CD4-positive, alpha-beta T cell treated with Interleukin-4 for 4 hours (primary cell): ENCODE measurements around the gene FN1.

ENCODE experiments used
- DNase-seq: peaks from one replicate; pipeline ENCODE4 v3.0.0-alpha.2; 2020

FN1 gene

GRCh38 chr2:215380699-215381098, 55.2 kb downstream of the FN1 start:
- DNase-seq, result no peak

GRCh38 chr2:215379948-215380347, 55.9 kb downstream of the FN1 start:
- DNase-seq, result no peak

DNA sequence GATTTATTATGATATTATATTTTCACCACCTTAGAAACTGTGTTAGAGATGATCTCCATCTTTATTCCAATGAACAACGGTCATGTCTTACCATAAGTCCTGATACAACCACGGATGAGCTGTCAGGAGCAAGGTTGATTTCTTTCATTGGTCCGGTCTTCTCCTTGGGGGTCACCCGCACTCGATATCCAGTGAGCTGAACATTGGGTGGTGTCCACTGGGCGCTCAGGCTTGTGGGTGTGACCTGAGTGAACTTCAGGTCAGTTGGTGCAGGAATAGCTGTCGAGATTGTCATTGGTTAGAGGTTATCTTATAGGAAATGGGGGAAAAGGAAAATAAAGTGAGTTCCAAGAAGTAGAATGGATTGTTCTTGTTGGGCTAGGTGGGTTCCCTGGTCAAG, 56.8 kb downstream of the FN1 start:
- no peak for DNase-seq

GRCh38 chr2:215378045-215378444, 57.8 kb downstream of the FN1 start:
- DNase-seq, result no peak

DNA sequence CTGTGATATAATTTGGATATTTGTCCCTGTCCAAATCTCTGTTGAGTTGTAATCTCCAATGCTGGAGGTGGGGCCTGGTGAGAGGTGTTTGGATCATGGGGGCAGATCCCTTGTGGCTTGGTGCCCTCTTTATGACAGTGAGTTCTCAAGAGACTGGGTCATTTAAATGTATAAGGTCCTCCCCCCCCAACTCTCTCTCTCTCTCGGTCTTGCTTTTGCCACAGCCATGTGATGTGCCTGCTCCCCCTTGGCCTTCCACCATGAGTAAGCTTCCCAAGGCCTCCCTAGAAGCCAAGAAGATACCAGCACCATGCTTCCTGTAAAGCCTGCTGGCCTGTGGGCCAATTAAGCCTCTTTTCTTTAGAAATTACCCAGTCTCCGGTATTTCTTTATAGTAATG, 58.6 kb downstream of the FN1 start:
- no peak for DNase-seq

DNA sequence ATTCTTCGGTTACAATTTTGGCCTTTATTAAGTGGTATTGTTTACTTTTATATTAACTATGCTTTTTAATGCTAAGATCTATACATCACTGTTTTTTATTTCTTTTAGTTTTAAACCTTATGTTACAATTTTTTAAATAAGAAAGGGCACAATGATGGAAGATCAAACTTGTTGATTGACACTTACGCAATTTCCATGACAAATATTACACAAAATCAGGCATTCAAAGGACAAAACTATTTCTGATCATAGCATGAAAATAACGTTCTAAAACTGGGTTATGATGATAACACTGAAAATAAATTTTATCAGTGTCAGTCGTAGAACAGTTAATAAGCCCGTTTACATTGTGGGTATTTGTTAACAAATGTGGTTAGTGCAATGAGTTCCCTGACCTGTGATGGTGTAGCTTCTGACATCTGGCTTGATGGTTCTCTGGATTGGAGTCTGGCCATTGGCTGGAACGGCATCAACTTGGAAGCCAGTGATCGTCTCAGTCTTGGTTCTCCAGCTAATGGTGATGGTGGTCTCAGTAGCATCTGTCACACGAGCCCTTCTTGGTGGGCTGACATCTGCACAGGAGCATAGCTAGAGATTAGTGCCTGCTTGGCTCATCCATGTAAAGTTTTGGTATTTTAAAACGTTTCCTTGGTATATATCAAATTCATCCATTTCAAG, 59.6 kb downstream of the FN1 start:
- no peak for DNase-seq

DNA sequence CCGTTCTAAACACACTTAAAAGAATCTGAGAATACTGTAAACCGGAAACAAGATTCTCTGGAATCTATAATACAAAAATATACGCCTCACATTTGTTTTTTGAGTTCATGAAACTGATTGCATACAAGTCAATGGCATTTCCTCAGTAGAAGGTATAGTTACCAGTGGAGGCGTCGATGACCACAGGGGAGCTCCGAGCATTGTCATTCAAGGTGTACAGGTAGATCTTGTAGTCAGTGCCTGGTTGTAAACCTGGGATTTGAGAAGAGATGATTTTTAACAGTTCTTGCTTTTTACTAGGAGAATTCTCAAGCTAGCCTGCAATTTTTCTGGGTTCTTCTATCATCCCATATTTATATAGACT, 60.4 kb downstream of the FN1 start:
- DNase-seq, result no peak

GRCh38 chr2:215374642-215375466, 61.0 kb downstream of the FN1 start:
- no peak for DNase-seq

DNA sequence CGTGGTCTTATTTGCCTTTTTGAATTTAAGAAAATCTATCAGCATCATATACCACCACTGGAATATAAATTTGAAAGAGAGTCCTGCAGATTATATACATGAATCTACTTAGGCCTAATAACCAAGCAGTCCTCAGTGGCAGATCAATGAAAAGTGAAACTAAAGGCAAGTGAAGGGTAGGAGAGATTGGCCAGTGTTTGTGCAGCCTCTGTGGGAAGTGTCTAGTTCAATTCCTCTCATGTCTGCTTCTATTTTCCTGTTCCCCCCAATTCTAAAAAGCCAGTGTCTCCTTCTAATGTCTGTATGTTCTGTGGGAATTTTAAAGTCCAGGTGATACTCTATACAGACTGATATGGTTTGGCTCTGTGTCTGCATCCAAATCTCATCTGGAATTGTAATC, 61.9 kb downstream of the FN1 start:
- no peak for DNase-seq

- DNase-seq, result no peak
Observed at GRCh38 chr2:215372968-215373649, 62.8 kb downstream of the FN1 start.

DNA sequence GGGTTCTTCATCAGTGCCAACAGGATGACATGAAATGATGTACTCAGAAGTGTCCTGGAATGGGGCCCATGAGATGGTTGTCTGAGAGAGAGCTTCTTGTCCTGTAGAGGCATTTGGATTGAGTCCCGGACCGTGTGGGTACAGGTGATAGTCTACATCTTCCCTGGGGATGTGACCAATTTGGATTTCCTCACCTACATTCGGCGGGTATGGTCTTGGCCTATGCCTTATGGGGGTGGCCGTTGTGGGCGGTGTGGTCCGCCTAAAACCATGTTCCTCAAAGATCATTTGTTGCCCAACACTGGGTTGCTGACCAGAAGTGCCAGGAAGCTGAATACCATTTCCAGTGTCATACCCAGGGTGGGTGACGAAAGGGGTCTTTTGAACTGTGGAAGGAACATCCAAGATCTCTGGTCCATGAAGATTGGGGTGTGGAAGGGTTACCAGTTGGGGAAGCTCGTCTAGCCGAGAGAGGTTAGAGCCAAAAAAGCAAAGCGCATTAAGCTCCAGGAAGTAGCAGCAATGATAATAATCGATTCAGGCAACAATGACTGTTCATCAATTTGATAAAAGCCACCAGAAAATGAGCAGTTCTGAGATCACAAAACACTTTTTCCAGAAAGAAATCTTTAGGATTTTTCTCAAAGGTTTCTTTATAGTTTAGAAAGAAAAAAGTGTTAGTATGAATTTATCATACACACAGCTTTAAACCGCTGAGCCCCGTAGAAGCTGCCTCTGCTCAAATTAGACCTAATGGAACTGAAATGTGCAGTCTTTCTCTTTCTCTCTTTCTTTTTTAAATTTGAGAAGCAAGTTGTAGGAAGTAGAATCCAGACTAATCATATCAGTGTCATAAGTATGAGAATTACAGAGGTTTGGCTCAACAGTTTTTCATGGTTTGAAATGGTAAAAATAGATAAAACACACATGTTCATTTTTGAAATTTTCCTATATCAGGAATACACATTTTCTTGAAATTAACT, 63.7 kb downstream of the FN1 start:
- no peak for DNase-seq

DNA sequence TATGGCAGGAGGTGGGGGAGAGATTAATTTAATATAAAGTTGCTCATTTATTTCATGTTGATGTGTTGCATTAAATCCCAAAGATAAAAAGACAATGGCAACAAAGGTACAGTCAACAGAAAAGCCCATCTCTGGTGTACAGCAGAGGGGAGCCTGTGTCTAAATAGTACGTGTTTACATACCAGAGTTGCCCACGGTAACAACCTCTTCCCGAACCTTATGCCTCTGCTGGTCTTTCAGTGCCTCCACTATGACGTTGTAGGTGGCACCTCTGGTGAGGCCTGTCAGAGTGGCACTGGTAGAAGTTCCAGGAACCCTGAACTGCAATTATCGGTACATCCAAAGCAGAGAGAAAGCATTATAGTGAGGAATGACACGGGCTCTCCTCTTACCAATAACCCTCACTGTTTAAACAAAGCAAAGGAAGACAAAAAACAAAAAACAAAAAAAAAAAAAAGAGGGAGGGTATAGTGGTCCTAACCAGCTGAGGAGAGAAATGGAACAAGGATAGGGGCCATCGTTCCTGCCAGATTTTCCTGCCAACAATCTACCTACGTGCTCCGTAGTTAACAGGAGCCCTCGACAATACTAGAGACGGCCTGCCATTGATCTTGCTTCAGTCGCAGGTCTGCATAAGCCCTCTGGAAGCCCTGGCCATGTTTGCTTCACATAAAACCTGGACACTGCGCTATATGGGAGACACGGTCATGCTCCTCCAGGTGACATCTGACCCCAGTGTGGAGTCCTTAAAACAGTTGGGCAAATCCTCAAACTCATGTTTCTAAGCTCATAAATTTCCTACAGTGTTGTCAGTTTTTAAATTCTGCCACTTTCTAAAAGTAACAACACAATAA, 65.5 kb downstream of the FN1 start:
- DNase-seq, result no peak

- no peak for DNase-seq
Observed at GRCh38 chr2:215369181-215369760, 66.6 kb downstream of the FN1 start.

DNA sequence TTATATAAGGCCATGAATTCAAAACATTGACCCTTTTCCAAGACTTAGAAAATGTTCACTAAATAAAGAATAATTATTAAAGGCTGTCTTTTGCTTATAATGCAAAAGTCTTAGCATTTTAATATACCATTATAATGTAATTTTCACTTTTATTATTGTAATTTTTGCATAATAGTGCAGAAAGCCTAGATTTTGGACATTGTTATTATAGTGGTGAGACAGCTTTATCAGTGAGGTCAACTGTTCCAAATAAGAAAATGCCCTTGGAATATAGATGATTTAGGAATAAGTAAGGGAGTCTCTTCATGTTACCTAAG, 67.4 kb downstream of the FN1 start:
- DNase-seq, result no peak

- DNase-seq, result no peak
Observed at GRCh38 chr2:215367662-215368492, 68.0 kb downstream of the FN1 start.

GRCh38 chr2:215366440-215367032, 69.3 kb downstream of the FN1 start:
- no peak for DNase-seq

- no peak for DNase-seq
Observed at GRCh38 chr2:215365184-215365658, 70.6 kb downstream of the FN1 start.

- DNase-seq, result no peak
Observed at GRCh38 chr2:215364157-215365155, 71.4 kb downstream of the FN1 start.
